ENCODE measurements around the gene PRKCB.

PRKCB gene

DNA sequence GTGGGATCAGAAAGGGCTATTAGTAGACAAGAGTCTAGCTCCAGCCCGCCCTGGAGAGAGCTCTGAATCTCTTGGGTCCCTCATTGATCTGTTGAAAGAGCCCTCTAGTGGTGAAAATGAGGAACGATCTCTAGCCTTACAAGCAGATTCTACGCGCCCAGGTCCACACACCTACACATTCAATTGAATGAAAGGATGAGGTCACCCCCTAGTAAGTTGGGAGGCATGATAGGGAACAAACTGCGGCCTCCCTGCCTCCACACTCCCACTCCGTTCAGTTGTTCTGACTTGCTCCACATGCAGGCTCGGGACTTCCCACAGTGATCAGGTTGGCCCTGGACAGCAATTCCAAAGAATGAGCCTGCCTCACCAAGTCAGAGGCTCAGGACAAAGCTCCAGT is 417.4 kb downstream of the PRKCB start:
- no peak for DNase-seq (ENCODE audit: low read depth)

DNA sequence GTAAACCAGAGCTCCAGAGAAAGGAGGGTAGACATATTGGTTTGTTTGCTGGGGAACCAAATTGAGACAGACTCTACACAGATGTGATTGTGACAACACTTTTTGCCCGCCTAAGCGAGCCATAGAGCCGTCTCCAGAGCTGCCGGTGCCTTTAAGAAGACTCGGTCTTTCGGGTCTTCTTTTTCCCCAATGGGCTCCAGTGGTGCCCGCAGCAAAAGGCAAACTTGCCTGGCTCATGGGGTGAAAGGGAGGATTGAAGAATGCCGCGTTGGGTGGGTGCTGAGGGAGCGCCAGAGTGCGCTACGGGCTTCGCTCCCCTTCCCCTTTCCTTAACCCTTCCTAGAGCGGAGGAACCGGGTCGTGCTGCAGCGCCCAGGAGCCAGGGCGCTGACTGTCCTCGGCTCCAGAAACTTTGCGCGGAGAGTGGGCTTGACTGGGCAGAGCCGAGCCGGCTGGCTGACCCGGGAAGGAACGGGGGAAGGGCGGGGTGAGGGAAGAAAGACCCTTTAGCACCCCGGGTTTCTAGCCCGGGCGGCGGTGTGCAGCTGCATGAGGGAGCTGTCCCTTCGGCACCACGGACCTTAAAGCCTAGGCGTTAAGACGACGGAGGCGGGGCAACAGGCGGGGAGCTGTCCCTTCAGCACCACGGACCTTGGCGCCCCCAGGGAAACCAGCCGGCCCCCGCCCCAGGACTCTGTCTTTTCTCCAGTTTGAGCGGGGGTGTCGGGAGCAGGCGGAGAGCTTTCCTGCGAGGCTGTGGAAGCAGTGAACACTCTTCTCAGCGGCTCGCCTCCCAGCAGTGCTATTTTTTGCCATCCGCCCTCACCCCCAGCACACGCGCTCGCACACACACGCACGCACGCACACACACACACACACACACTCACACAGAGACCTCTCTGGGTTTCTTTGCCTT is 419.9 kb downstream of the PRKCB start, which contains the start of gene CACNG3:
CACNG3 (plus strand) TSS at position 880 of the 916 bp plus-strand sequence. CDS start 420 bp downstream, outside the sequence.
- no peak for DNase-seq (ENCODE audit: low read depth)

DNA sequence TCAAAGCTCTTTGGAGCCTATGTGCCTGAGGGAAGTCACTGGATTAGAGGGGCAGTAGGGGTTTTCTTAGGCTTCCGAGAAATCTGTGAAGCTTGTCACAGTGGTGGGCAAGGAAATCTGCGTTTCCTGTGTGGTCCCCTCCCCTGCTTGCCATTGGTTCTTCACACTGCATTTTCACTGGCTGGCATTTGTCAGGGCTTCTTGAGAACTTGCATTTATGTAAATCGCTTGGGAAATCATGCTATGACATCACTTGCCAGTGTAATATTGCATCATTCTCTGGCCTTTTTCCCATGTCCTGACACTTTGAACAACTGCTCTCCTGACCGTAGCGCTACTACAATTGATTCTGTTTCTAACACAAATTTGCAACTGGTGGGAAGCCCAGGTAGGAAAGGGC is 422.2 kb downstream of the PRKCB start:
- no peak for DNase-seq (ENCODE audit: low read depth)

DNA sequence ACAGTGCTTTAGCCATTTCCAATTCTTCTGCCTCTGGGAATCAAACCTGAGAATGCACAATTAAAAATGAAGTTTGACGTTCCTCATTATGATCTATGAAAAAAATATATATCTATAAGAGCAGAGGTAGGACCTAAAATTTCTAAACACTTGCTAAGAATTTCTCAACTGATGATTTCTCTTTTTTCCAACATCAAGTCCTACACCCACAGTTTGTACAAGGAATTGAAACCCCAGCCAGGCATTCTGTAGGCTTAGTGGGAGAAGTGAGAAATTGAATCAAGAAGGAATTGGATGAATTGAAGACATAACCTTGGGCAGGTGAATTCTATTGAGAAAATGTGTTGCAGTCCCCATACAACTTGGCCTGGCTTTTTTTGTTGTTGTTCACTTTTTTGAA is 423.0 kb downstream of the PRKCB start:
- DNase-seq (ENCODE audit: low read depth), result no peak

DNA sequence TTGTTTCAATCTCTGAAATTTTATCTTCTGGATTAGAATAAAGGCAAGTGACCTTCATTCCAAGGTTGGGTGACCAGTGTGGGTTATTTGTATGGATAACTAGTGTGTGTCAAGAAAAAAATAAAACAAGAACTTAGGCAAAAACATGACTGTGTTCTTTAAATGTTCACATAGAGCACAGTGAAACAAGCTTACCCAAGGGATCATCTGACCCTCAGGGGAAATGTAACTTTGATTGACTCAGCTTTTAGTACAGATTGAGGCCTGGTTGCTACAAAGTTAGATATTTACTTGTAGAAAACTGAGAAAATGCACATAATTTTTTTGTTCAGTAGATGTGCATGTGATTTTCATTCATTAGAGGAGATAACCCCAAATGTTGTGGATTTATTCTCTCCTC is 427.0 kb downstream of the PRKCB start:
- no peak for DNase-seq (ENCODE audit: low read depth)

All from GM04504 (cell line).